Breast epithelium (tissue), 4 donors: ENCODE data around the gene RNF150. TPM values are rescaled to one million over a fixed set of nuclear protein-coding genes. Genes with fewer than 3 reads are reported as not detected.
A peak's percentile ranks its signal among the peaks of the same experiment; 100 is the strongest.

ENCODE experiments used
- DNase-seq, 2 donors: peaks; one replicate each; pipeline ENCODE4 v3.0.0-alpha.2; 2019; ENCODE audit warnings: low spot score in 2 of 2
- H3K27ac ChIP-seq, 2 donors: fragments of 200-600 bp; sonication (generic) in 1 of 2; one replicate each; pipeline ENCODE4 v1.5.1; 2016 to 2019; ENCODE audit warnings: mild to moderate bottlenecking in 1 of 2
- H3K27me3 ChIP-seq, 2 donors: fragments of 200-600 bp; sonication (generic) in 1 of 2; one replicate each; pipeline versions ENCODE4 v1.5.1 to v1.6.0; 2017 to 2019; ENCODE audit warnings: control low read depth in 1 of 2, mild to moderate bottlenecking in 1 of 2
- H3K36me3 ChIP-seq: fragments of 200-600 bp; one replicate; pipeline ENCODE4 v1.5.1; 2019
- H3K4me1 ChIP-seq, 2 donors: fragments of 200-600 bp; sonication (generic); one replicate each; pipeline ENCODE4 v1.5.1; 2016 to 2019; ENCODE audit warnings: control low read depth in 1 of 2
- H3K4me3 ChIP-seq, 3 donors: fragments of 200-600 bp; sonication (generic); 1 replicate in 2 of 3; 2 replicates in 1 of 3; pipeline ENCODE4 v1.5.1; 2016 to 2019; ENCODE audit warnings: mild to moderate bottlenecking in 3 of 3, moderate library complexity in 2 of 3
- H3K9me3 ChIP-seq, 2 donors: fragments of 200-600 bp; sonication (generic) in 1 of 2; one replicate each; pipeline ENCODE4 v1.5.1; 2016 to 2019; ENCODE audit warnings: control low read depth in 1 of 2
- CTCF ChIP-seq, 3 donors: fragments of 450-650 bp; IDR thresholded peaks; one replicate each; pipeline ENCODE4 v1.5.1; 2016 to 2017; ENCODE audit warnings: antibody characterized with exemption in 3 of 3, mild to moderate bottlenecking in 3 of 3, moderate library complexity in 3 of 3
- POLR2A ChIP-seq: fragments of 450-650 bp; IDR thresholded peaks from one replicate; pipeline ENCODE4 v1.6.1; 2016; ENCODE audit warnings: antibody characterized with exemption, mild to moderate bottlenecking, moderate library complexity
- POLR2AphosphoS5 ChIP-seq, 3 donors: sonication (generic); formaldehyde crosslinking; IDR thresholded peaks; one replicate each; pipeline ENCODE4 v1.6.1; 2017; ENCODE audit warnings: antibody characterized with exemption in 3 of 3
- intact Hi-C: fragments of 100-400 bp; cut with DNase I; formaldehyde crosslinking; loops from one replicate; pipeline ENCODE4 v1.15.1; 2023; ENCODE audit warnings: low total_unique reads
- total RNA-seq, 3 donors: library from RNA; depleted of rRNA; stranded (reverse); fragments of >200 nt; gene quantifications; one replicate each; pipeline ENCODE4 v1.1.0, GENCODE V29; 2016

RNF150 gene
- total RNA-seq, 3 donors from 2014 or later, result 5.6 to 19.7 (median 14.8) TPM

- Histone ChIP-seq H3K36me3 (no peaks in the 10 kb centered on the region), H3K27ac (peak overlapping the region; percentile 28 to 51), H3K4me1 (peaks cover 0 to 5% of the 10 kb centered on the region in 2 donors), H3K27me3 (no peaks in the 10 kb centered on the region), H3K9me3 (no peaks in the 10 kb centered on the region), H3K4me3 (no peak overlapping the region)
- TF ChIP-seq CTCF (IDR thresholded peaks at IDR 0.05), result no peak
- no peak for TF ChIP-seq POLR2AphosphoS5 (IDR thresholded peaks at IDR 0.05)
- TF ChIP-seq POLR2A, result no peak
- intact Hi-C loops, result no loop called here
- DNase-seq, result no peak
Observed at GRCh38 chr4:141020801-141021261, 112.4 kb downstream of the RNF150 start.

- Histone ChIP-seq H3K9me3 (no peaks in the 10 kb centered on the region), H3K36me3 (no peaks in the 10 kb centered on the region), H3K27me3 (no peaks in the 10 kb centered on the region), H3K4me1 (peaks cover 0 to 5% of the 10 kb centered on the region in 2 donors), H3K27ac (no peak overlapping the region), H3K4me3 (no peak overlapping the region)
- no peak for DNase-seq
- intact Hi-C loops, result no loop called here
- TF ChIP-seq POLR2AphosphoS5 (IDR thresholded peaks at IDR 0.05) (no peak), POLR2A (no peak), CTCF (IDR thresholded peaks at IDR 0.05) (no peak)
Observed at GRCh38 chr4:141019768-141020167, 113.5 kb downstream of the RNF150 start.

- Histone ChIP-seq H3K27ac (no peak overlapping the region), H3K27me3 (no peaks in the 10 kb centered on the region), H3K4me3 (no peak overlapping the region), H3K4me1 (peaks cover 0 to 5% of the 10 kb centered on the region in 2 donors), H3K9me3 (no peaks in the 10 kb centered on the region), H3K36me3 (no peaks in the 10 kb centered on the region)
- no peak for DNase-seq
- TF ChIP-seq CTCF (IDR thresholded peaks at IDR 0.05) (no peak), POLR2AphosphoS5 (IDR thresholded peaks at IDR 0.05) (no peak), POLR2A (no peak)
- intact Hi-C loops, result no loop called here
Observed at GRCh38 chr4:141016117-141016798, 117.0 kb downstream of the RNF150 start.

- TF ChIP-seq CTCF (IDR thresholded peaks at IDR 0.05) (no peak), POLR2AphosphoS5 (IDR thresholded peaks at IDR 0.05) (no peak), POLR2A (no peak)
- Histone ChIP-seq H3K36me3 (no peaks in the 10 kb centered on the region), H3K27ac (no peak overlapping the region), H3K4me3 (no peak overlapping the region), H3K9me3 (no peaks in the 10 kb centered on the region), H3K4me1 (no peaks in the 10 kb centered on the region), H3K27me3 (no peaks in the 10 kb centered on the region)
- no peak for DNase-seq
- intact Hi-C loops, result no loop called here
Observed at GRCh38 chr4:141013899-141014298, 119.4 kb downstream of the RNF150 start.

- Histone ChIP-seq H3K4me1 (no peaks in the 10 kb centered on the region), H3K9me3 (no peaks in the 10 kb centered on the region), H3K27ac (no peak overlapping the region), H3K36me3 (no peaks in the 10 kb centered on the region), H3K4me3 (no peak overlapping the region), H3K27me3 (no peaks in the 10 kb centered on the region)
- peak in 1 of 2 donors; percentile 65 for DNase-seq
- TF ChIP-seq POLR2A, result no peak
- TF ChIP-seq CTCF (IDR thresholded peaks at IDR 0.05), result no peak
- TF ChIP-seq POLR2AphosphoS5 (IDR thresholded peaks at IDR 0.05), result no peak
- intact Hi-C loops, result no loop called here
Observed at GRCh38 chr4:141011901-141012315, 121.4 kb downstream of the RNF150 start.
